HepG2 (cell line): ENCODE measurements around the gene H6PD.

Source experiments
- MEIS1 ChIP-seq: sonication (generic); formaldehyde crosslinking; IDR thresholded peaks from 2 replicates; pipeline ENCODE4 v1.9.0; 2021; ENCODE audit warnings: mild to moderate bottlenecking, missing genetic modification reagents, moderate library complexity, borderline replicate concordance
- MTF2 ChIP-seq: sonication (generic); formaldehyde crosslinking; IDR thresholded peaks from 2 replicates; pipeline ENCODE4 v1.5.0; 2020; ENCODE audit warnings: missing genetic modification reagents, borderline replicate concordance
- POLR2AphosphoS5 ChIP-seq: IDR thresholded peaks from 2 replicates; pipeline ENCODE4 v1.6.1; 2012; ENCODE audit warnings: low read depth, low read length
- ZBTB40 ChIP-seq, 2 experiments: fragments of 450-650 bp in 1 of 2; sonication (generic) in 1 of 2; formaldehyde crosslinking in 1 of 2; IDR thresholded peaks; 2 replicates each; pipeline versions ENCODE4 v1.6.1 to v1.8.0; 2016 to 2022; ENCODE audit warnings: antibody characterized with exemption in 1 of 2, mild to moderate bottlenecking in 1 of 2, missing genetic modification reagents in 1 of 2
- TF ChIP-seq, protein P1 (sequence below): sonication (generic); formaldehyde crosslinking; IDR thresholded peaks from 2 replicates; pipeline ENCODE4 v1.5.0; 2020; ENCODE audit warnings: mild to moderate bottlenecking, missing genetic modification reagents, moderate library complexity

DNA sequence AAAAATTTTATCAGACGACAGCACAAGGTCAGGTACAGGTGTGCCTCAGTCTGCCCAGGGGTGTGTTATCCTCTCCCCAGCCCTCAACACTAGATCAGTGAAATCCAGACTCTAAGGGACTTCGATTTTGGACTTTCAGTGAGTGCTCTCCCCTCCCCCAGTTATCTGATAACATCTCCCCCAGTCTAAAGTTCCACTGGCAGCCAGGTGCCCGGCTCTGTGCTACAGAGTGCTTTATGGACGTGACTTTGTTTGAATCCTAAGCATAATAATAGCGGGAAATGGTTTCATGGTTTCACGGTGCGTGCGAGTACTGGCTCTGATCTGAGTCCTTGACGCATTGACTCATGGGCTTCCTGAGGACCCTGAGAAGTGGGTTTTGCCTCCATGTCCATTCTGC lies 61.3 kb downstream of the H6PD start:
- TF ChIP-seq, protein P1, sequence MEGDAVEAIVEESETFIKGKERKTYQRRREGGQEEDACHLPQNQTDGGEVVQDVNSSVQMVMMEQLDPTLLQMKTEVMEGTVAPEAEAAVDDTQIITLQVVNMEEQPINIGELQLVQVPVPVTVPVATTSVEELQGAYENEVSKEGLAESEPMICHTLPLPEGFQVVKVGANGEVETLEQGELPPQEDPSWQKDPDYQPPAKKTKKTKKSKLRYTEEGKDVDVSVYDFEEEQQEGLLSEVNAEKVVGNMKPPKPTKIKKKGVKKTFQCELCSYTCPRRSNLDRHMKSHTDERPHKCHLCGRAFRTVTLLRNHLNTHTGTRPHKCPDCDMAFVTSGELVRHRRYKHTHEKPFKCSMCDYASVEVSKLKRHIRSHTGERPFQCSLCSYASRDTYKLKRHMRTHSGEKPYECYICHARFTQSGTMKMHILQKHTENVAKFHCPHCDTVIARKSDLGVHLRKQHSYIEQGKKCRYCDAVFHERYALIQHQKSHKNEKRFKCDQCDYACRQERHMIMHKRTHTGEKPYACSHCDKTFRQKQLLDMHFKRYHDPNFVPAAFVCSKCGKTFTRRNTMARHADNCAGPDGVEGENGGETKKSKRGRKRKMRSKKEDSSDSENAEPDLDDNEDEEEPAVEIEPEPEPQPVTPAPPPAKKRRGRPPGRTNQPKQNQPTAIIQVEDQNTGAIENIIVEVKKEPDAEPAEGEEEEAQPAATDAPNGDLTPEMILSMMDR (CRISPR knock-in tag): no peak
- TF ChIP-seq MTF2 (CRISPR knock-in tag): no peak
- TF ChIP-seq ZBTB40 (IDR thresholded peaks at IDR 0.05): no peak
- no peak for TF ChIP-seq ZBTB40 (CRISPR knock-in tag; IDR thresholded peaks at IDR 0.05)
- no peak for TF ChIP-seq POLR2AphosphoS5
- no peak for TF ChIP-seq MEIS1
